GM21529 (cell line): ENCODE measurements around the gene PROX2.
A peak's percentile ranks its signal among the peaks of the same experiment; 100 is the strongest.

Experiments used
- ATAC-seq: cut with Tn5 transposase; IDR thresholded peaks from one replicate; pipeline ENCODE4 v1.9.1; 2021; ENCODE audit not compliant: unreplicated experiment

The PROX2 gene

DNA sequence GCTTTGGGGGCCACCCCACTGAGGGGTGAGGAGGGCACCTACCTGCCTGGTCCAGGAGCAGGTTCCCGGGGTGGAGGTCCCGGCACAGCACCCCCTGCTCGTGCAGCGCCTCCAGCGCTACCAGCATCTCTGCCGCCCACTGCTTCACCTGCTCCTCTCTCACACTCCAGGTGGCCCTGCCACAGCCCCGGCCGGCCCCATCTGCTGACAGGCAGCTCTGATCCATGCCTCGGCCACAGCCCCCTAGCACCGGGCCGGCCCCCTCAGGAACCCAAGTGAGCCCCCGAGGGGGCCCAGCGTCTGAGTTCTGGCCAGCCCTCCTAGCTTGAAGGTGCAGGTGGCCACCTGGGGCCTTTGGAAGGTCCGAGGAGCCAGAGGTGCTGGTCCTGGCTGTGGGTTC, 33.6 kb upstream of the PROX2 start:
- ATAC-seq: no peak

DNA sequence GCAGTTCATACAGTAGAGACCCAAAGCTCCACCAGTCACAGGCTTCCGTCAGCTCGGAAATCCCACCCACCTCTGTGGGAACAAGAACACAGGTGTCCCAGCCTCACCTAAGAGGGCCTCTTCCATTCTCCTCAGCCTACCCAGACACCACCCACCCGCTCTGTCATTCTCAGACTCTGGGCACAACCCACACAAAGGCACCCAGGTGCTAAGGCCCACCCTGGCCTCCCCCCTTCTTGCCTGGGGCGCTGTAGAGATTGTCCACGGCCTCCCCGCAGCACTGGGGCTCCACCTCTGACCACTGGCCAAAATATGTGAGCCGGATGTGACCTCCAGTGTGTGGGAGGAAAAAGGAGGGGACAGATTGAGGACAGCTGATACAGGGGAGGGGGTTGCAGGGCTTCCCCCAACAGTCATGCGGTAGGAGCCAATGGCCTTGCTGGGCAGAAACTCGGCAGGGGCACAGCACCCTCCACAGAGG, 33.0 kb upstream of the PROX2 start:
- no peak for ATAC-seq

DNA sequence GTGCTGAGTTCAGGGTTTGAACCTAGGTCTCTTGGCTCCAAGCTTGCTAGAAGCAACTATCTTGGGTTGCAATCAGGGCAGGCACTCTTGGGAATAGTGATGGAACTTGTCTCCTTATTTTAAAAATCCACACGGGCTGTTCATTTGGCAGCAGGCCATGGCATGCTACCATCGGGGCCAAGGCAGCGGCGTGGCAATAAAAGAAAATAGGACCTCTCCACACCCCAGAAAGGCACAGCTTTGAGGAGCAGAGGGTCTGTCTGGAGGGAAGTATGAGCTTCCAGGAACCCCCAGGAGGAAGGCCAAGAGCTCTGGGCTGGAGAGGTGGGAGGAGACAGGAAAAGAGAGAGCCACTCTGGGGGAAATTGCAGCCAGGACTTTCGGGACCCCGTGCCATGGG, 31.8 kb upstream of the PROX2 start:
- no peak for ATAC-seq

DNA sequence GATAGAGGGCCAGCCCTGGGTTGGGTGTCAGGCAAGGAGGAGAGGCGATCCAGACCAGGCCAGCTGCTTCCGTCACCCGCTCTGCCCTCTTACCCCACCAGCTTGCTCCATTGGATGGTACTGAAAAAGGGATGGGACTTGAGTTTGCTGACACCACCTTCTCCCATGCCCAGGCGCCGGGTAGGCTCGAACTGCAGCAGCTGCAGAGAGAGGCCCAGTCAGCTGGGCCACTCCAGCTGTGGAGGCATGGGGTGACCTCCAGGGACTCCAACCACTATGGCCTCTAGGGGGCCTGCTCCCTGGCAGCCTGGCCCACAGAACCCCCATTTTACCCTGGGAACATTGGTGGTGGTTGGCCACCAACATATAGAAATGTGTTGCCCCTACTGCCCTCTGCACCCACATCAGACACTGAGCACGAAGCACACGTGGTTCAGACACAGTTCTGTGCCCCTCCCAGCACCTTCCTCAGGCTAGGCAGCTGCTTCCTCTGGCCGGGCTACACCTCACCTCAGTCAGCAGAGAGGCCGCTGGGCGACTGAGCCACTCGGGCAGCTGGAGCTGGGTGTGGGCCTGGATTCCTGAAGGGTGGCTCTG, 31.1 kb upstream of the PROX2 start:
- ATAC-seq: no peak

DNA sequence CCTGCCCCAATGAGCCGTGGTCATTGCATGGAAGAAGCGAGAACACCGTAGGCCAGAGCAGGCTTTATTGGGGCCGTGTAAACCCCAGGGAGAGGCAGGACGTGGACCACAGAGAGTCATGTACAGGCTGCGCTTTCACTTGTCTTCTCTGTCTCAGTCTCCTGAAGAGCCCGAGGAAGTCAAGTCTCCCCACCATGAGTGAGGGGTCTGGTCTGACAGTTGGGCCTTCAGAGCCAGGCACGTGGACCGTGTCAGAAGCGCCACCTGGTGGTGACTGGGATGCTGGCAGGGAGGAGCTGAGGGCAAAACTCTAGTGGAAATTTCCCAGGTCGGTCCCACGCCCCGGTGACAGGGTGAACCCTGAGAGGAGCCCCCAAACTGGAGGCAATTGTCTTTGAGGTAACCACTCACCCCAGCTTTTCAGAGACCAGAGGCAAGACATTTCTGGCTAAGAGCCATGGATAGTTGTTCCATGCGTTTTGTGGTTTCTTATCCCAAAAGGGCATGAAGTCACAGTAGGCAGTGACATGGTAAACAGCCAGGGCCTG, 29.7 kb upstream of the PROX2 start:
- ATAC-seq: no peak

DNA sequence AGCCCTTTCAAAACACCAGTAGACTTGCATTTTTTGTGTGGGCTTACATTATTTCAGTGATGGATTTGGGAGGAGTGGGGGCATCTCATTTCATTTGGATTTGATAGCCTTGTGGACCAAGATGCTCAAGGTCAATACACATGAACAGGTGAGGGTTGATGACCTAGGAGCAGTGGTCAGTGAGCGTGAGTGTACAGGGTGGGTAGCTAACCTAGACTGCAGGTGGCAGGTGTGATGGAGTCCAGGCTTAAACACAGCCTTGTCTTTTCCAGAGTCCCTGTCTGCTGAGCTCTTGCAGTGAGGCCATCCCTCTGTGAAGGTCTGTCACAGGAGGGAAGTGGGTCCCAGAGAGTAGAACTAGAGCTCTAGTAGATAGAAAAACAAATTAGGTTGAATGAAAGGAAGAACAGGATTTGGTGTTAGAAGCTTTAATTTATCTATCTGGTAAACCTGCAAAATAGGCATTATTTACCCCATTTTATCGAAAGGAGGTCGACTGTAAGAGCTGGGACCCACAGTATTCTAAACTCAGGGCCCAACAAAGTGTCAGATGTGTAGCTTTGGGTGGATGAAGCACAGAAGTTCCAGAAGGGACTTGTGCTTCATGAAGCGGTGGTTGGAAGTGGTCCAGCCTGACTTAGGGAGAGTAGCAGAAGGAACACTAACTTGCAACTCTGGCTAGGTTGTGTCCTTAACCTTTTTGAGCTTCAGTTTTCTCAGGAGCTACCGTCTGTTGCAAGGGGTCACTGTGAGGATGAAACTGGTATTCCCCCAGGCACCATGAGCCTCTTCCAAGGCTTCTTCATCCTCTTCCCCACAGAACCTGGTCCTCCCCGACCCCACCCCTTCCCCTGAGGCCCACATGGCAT, 28.9 kb upstream of the PROX2 start:
- no peak for ATAC-seq

DNA sequence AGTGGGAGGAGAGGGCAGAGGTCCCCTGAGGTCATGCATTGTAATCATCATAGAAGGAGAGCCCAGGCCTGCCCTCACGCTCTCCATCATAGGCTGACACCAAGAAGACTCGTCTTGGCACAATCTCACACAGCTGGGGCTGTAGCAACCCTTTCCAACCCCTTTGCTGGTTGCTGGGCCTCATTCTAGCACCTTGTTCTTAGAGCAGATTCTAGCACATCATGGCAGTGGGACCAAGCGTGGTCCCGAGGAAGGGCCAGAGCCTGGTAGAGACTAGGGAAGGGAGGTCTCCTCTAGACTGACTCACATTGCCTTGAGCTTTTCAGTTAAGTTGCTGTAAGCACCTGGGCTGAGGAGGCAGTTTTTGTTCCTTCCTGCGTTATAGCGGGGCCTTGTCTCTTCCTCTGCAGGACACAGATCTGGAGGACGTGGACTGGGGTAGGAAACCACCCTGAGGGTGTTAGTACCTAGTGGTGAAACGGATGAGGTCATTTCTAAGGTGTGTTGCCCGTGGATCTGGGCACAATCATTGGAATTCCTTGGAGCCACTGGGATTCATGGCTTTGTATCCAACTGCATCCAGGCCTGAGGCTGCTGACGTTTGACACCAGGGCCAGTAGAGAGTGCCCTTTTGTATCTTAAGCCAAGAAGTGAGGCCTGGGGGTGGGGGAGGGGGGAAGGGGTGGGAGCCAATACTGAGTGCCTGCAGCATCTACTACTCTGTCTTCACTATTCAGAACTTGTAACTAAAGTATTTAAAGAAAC, 27.2 kb upstream of the PROX2 start:
- ATAC-seq: no peak

DNA sequence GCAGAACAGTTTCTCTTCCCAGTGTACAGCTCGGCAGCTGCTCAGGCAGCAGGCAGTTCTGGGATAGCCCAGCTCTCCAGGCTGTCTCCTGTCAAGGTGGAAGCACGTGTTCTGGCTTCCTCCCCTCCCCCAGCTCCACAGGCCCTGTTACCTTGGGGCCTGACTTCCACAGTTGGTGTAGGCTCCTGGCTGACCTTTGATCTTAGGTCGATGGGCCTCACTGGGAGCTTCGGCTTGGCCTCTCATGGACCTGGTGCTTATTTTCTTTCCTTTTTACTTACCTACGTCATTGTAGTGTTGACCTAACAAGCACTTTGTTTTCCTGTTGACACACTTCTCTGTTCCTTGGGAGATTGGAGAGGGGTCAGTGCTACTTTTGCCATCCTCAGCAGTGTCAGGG, 22.7 kb upstream of the PROX2 start:
- ATAC-seq: no peak

DNA sequence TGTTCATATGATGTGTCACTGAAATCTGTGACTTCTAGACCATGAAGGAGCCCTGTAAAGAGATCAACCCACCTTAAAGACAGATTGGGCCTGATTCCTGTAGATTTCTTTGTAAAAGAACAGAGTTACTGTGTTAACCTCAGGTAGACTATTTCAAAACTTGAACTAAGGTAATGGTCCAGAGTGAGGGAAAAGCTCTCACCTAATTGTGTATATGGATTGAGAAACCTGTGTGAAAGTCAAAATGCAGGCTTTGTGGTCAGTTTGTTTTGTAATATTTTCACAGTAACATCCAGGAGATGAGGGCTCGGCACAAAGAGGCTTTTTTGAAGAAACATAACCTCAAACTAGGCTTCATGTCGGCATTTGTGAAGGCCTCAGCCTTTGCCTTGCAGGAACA, 22.1 kb upstream of the PROX2 start:
- ATAC-seq: no peak

DNA sequence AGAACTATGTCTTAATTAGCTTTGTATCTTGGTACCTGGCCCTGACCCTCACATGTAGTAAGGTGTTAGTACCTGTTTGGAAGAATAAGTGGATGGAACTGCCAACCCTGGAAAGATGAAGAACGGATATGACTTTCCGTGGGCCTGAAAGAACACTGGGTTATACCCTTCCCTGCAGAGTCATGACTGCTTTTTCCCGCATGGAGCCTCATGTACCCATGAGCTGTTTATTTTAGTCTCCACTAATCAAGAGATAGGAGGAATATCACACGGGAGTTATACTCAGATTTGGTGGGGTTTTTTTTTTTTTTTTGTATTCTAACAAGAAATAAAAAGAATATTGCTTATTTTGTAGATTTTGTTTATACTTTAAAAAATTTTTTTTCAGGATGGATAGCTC, 21.7 kb upstream of the PROX2 start:
- ATAC-seq: no peak

DNA sequence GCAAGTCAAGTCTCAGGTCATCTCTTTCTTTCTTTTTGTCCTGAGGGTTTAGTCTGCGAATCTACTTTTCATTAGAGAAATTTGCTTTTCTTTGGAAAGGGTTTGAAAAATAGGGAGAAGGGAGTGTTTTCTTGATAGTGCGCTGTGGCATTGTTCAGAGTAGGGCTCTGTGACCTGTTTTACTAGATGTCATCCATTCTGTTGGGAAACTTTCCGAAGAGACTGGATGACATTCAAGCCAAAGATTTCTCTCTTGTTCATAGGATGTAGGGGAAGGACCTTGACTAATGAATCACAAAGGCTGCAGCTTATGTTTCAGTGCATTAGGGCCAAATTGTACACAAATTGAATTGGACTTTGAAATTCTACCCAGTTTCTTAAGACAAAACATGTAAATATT, 20.5 kb upstream of the PROX2 start:
- ATAC-seq: no peak

DNA sequence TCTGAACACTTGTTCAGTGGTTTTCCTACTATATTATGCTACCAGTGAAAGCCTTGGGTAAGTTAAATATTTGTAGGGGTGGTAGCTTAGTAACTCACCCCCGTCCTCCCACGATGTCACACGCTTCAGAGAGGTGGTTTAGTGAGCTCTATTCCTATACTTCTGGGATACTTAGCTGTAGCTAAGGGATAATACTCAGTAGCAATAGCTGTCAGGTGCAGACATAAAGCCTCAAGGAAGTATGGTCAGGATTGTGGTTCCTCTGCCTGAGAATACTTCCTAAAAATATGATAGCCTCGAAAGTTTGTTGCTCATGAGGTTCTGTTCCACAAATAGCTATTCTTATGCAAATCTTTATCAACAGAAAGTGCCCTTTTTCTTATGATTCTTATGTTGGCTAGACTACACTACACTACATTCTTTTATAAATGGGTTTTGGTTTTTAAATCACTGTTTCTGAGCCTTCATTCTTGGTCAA, 17.7 kb upstream of the PROX2 start:
- ATAC-seq: peak; percentile 64

DNA sequence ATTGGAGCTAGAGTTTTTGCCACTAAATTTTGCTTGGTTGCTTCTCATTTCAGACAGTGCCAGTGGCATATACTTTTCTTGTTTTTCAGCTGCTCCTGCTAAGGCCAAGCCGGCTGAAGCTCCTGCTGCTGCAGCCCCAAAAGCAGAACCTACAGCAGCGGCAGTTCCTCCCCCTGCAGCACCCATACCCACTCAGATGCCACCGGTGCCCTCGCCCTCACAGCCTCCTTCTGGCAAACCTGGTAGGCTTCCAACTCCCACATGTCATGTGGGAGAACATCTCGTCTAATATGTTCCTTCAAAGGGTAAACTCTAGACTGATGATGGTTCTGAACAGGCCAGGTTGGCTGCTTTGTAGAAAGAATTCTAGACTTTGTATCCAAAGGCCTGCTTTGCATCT, 16.8 kb upstream of the PROX2 start:
- peak; percentile 6 for ATAC-seq

DNA sequence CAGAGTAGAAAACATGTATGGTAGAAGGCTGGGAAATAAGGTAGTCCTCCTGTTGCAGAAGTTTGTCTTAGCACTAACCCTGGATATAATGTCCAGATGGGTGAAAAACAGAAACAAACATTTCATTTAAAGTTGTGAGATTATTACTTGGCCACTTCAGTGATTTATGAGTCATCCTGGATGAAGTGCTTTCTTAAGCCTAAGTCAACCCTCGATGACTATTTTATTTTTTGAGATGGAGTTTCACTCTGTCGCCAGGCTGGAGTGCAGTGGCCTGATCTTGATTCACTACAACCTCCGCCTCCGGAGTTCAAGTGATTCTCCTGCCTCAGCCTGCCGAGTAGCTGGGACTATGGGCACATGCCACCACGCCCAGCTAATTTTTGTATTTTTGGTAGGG, 15.9 kb upstream of the PROX2 start:
- ATAC-seq: no peak

DNA sequence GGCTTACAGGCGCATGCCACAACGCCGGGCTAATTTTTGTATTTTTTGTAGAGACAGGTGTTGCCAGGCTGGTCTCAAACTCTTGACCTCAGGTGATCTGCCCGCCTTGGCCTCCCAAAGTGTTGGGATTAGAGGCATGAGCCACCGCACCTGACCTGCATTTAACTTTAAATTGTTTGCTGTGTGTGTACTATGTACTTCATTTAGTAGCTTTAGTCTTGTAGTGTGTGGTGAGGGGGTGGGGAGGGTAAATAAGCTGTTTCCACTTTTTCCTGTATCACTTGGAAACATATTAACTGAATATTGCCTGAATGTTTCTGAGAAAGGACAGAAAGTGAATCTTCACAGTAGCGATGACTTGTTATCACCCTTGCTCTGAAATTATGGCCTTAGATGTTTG, 14.3 kb upstream of the PROX2 start:
- ATAC-seq: no peak

DNA sequence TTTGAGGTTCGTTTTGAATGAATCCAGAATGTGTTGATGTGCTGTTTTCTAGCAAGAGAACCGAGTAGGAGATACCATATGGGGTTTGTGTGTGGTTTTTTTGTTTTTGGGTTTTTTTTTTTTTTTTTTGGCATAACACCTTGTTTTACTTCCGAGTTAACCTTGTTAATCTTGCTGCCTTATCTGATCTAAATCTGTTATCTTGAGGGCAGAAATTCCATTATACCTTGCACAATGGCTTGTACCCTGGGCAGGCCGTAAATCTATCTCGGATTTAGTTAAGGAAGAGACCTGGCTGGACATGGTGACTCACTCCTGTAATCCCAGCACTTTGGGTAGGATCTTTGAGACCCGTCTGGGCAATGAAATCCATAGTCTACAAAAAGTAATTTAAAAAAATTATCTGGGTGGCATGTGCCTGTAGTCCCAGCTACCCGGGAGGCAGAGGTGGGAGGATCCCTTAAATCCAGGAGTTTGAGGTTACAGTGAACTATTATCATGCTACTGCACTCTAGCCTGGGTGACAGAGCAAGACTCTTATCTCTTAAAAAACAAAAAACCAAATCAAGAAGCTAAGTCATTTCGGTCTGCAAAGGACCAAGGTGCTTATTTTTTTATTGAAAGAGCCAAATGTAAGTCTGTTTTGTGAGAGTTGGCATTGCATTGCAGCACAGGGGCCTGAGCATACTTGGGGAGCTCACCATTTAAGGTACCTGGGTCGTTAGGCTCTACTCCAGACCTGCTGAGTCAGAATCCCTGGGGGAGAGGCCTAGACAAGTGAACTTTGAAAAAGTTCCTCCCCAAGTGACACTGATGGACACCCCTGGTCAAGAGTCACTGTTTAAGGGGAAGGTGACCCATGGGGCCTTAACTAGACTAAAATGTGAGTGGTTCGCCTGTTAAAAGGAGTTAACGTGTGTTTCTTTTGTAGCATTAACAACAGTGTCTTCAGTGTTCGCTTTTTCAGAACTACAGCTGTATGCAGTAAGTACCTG, 12.5 kb upstream of the PROX2 start:
- ATAC-seq: no peak

DNA sequence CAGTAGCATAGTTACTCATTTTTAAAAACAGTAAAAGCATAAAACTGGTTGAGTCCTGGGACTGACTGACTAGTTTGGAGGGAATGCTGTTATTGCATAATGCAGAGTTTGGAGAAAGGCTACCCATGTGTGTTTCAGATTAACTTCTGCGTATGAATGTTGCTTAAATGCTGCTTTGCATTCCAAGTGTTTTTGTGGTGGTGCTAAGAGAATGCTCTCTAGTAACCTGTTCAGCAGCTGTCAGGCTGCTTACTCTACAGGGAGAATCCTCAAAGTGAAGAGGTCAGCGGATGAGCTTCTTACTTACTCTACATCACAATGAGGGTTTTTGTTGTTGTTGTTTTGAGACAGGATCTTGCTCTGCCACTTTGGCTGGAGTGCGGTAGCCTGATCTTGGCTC, 10.1 kb upstream of the PROX2 start:
- ATAC-seq: no peak

DNA sequence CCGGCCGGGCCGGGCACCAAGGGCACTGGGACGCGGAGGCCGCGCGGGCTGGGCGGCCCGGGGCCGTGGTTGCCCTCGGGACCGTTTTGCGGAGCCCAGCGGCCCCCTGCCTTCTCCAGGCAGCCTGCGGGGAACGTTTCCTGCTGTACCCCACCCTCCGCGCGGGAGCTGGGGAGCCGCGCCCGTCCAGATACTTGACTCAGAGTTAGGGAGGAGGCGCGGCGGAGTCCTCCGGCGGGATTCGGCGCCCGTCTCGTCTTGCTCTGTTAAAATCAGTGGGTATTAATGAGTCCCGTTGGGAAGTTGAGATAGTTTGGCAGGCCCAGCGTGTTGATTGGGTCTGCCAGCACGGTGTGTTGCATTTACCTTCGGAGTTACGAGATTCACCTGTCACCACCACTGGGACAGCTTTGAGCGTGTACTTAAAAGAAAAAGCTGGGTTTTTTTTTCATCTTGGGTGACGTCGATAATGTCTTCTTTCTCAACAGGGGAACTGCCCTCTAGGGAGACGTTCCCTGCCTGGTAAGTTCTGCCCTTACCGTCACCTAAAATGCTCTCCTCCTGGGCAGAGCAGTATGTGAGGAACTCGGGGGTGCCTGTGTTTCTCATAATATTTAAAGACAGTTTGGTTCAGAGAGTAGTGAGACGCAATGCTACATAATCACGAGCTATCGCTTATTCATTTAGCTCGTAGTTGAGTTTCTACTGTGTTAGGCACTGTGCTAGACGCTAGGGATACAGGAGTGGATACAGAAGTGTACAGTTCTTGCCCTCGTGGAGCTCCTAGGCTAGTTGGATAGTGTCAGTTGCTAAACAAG, 6.4 kb upstream of the PROX2 start:
- peak; percentile 34 for ATAC-seq

DNA sequence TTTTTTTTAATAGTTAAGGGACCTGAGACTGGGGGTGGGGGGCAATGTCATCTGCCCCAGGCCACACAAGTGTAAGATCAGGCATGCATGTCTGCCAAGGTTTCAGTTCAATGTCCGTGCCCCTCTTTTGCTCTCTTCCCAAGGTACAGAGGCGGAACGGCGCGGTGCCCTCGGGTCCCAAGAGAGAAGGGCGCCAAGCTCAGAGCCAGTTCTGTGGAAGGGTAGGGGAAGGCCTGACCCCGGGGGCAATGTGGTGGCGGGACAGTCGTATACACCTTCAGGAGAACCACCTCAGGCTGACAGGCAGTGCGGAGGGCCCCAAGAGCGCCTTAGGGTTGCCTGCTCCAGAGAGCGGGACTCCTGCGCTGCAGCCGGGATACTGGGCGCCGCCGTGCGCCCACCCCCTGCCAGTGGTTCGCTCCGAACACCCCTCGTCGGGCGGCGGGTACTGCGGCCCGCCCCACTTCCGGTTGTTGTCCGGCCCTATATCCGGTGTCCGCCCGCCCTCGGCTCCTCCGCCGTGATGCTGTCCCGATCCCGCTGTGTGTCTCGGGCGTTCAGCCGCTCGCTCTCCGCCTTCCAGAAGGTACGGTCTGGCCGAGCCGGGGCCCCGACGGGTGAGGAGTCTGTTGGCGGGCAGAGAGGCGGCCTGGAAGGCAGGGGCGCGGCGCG, 5.6 kb upstream of the PROX2 start, which contains the start of gene DLST:
Gene DLST, plus strand, starts transcription at position 486 of the 672 bp plus-strand sequence. Its CDS starts 38 bp downstream, at position 524.
- ATAC-seq: peak; percentile 91
